Anterior cingulate cortex (tissue), 58 donors: ENCODE measurements around the gene GJD2.

Experiments
- DNase-seq, 58 donors: peaks; one replicate each; lab custom pipeline; 2025; lab: John Stamatoyannopoulos, UW

Gene GJD2

GRCh38 chr15:34729056-34729455 is 25.7 kb downstream of the GJD2 start:
- DNase-seq = no peak

- no peak for DNase-seq
These were observed 28.2 kb downstream of the GJD2 start for GRCh38 chr15:34726406-34727100.

GRCh38 chr15:34725556-34725955 is 29.2 kb downstream of the GJD2 start:
- no peak for DNase-seq

GRCh38 chr15:34724481-34724880 is 30.3 kb downstream of the GJD2 start:
- no peak for DNase-seq

DNA sequence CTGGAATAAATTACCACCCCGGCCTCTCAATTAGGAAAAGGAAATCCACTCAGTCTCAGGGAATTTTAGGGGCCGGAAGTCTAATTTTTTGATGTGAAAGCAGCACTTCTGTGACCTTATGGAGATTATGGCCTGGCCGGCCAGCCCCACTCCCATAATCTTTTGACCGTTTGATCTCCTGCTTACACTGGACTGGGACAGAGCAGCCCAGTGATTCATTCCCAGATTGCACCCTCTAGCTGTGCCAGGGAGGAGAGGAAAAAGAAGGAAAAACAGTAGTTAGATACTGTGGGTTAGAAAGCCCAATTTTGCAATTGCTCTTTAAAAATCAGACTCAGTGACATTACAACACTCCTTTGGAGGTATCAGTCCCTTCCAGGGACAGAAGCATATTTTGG is 32.4 kb downstream of the GJD2 start:
- peak in 14 of 58 donors; percentile 2 to 61 (median 18) for DNase-seq

DNA sequence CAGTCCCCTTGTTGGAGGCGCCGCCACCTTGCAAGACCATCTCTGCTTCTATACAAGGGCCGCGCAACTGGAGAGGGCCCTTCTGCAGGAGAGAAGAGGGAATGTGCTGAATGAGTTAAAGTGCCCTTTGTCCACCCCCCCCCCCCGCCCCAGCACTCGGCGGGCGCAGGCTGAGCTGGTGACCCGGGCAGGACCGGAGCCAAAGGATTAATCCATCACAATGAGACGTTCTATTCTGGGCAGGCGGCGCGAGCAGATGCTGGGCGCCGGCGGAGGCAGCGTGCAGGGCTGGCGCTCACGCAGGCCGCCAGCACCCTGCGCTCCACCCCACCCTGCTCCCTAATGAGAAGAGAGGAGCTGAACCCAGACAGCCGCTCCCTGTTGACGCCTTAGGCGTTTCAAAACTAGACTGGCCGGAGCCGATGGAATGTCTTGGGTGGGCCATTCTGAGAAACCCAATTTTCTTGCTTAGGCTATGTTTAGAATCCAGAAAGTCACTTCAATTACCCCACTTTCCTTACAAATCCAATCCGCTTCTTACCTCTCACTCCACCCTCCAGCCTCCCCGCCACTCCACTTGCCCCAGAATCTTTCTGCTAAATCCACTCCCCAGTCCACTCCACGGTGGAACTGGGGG is 32.9 kb downstream of the GJD2 start:
- DNase-seq = peak in 47 of 58 donors; percentile 8 to 83 (median 48)

- DNase-seq = no peak
These were observed 33.5 kb downstream of the GJD2 start for GRCh38 chr15:34721157-34721801.

- DNase-seq = no peak
These were observed 35.1 kb downstream of the GJD2 start for GRCh38 chr15:34719695-34720094.

DNA sequence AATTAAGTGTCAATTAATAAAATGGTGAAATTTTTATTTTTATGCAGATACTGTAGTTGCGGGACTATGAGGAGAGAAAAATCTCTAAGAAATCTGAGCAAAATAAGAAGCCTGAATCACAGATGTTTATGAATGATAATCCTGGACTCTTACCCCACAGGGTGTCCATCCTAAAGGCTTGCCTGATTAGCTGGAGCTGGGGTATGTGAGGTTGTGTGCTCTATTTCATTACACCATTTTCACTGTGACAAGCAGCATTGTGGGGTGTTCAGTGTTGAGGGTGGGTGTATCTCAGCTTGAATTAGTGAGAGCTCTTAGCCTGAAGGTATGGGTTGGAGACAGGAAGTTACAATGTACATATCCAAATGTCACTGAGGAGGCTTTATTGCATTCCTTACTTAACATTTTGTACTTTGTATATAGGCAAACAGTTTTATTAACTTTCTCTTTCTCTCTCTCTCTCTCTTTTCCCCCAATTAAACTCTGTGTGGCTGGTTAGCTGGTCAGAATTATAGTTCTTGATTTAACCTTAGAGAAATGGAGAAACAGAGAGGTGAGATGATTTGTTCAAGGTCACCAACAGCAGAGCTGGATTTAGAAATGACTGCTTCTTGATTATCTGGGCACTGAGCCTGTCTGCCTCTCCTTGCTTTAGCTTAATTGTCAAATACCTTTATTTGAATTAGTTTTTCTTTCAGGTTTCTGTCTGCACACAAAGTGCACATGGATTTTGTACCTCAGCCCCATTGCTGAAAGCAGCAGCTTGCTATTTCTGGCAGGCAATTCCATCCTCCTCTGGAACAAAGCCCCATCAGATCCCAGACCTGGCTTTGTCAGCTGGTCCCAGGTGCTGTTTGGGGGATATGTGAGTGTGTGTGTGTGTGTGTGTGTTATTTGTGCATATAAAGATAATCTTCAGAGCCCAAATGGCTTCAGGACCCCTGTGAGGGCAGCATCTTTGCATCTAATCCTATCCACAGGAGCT is 35.8 kb downstream of the GJD2 start:
- no peak for DNase-seq

GRCh38 chr15:34717729-34718128 is 37.1 kb downstream of the GJD2 start:
- no peak for DNase-seq

GRCh38 chr15:34716111-34716510 is 38.7 kb downstream of the GJD2 start:
- no peak for DNase-seq

GRCh38 chr15:34714476-34715121 is 40.2 kb downstream of the GJD2 start:
- no peak for DNase-seq

- no peak for DNase-seq
These were observed 41.2 kb downstream of the GJD2 start for GRCh38 chr15:34713635-34714034.

GRCh38 chr15:34709866-34710265 is 44.9 kb downstream of the GJD2 start:
- DNase-seq = no peak

DNA sequence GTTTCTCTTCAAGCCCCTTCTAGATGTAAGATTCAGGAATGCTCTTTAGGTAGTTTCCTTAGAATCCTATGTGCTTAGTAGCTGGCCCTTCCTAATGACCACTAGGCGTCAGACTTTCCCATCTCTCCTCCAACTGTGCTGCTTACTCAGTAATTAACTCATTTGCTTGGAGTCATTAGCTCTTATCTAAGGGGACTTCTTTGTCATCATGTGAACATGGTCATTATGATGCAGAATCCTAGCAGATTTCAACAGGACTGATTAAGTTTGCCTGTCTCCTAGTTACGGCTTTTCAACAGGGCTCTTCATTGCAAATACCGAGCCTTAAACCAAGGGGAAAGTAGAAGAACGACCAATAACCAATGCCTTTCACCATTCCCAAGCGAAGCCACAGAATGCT is 46.4 kb downstream of the GJD2 start:
- DNase-seq = peak in 19 of 58 donors; percentile 1 to 52 (median 7)

GRCh38 chr15:34701536-34701935 is 53.3 kb downstream of the GJD2 start:
- DNase-seq = no peak
